Measurements from ENCODE around the gene CMPK1.

The CMPK1 gene

DNA sequence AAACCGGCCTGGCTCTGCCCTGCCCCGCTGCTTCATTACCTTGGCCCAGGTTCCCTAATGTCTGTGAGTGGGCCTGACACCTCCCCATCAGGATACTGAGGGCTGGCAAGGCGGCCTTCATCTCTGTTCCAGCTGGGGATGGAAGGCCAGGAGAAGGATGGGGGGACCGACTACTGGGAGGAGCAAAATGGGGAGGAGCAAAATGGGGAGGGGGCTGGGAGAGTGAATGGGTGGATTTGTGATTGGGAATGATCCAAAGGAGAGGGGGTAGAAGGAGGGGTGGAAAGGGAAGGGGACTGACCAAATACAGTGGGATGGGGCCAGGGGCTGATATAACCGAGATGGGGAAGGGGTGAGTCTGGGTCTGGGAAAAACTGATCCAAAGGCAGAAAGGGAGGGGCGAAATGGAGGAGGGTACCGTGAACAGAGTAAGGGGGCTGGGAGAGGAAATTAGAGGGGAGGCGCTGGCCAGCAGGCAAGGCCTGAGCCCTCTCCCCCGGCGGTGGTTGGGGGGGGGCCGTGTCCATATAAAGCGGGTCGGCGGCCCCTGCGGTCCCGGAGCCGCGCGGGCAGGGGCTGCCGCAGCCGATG is 82.2 kb downstream of the CMPK1 start, which contains the start of gene FOXE3:
TSS of gene FOXE3 (plus strand) at position 558 of the 591 bp plus-strand sequence. CDS start at position 589, 31 bp downstream.
- no peak for DNase-seq (ENCODE audit: insufficient read length, low spot score)
- FAIRE-seq: no peak
- TF ChIP-seq, protein P1, sequence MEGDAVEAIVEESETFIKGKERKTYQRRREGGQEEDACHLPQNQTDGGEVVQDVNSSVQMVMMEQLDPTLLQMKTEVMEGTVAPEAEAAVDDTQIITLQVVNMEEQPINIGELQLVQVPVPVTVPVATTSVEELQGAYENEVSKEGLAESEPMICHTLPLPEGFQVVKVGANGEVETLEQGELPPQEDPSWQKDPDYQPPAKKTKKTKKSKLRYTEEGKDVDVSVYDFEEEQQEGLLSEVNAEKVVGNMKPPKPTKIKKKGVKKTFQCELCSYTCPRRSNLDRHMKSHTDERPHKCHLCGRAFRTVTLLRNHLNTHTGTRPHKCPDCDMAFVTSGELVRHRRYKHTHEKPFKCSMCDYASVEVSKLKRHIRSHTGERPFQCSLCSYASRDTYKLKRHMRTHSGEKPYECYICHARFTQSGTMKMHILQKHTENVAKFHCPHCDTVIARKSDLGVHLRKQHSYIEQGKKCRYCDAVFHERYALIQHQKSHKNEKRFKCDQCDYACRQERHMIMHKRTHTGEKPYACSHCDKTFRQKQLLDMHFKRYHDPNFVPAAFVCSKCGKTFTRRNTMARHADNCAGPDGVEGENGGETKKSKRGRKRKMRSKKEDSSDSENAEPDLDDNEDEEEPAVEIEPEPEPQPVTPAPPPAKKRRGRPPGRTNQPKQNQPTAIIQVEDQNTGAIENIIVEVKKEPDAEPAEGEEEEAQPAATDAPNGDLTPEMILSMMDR (IDR thresholded peaks at IDR 0.05; ENCODE audit: insufficient read depth, missing control alignments): no peak

DNA sequence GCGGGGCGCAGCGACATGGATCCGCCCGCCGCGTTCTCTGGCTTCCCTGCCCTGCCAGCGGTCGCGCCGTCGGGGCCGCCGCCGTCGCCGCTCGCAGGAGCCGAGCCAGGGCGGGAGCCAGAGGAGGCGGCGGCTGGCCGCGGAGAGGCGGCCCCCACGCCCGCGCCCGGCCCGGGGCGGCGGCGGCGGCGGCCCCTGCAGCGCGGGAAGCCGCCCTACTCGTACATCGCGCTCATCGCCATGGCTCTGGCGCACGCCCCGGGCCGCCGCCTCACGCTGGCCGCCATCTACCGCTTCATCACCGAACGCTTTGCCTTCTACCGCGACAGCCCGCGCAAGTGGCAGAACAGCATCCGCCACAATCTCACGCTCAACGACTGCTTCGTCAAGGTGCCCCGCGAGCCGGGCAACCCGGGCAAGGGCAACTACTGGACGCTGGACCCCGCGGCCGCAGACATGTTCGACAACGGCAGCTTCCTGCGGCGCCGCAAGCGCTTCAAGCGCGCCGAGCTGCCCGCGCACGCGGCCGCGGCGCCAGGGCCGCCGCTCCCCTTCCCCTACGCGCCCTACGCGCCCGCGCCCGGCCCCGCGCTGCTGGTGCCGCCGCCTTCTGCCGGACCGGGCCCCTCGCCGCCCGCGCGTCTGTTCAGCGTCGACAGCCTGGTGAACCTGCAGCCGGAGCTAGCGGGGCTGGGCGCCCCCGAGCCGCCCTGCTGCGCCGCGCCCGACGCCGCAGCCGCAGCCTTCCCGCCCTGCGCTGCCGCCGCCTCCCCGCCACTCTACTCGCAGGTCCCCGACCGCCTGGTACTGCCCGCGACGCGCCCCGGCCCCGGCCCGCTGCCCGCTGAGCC is 83.0 kb downstream of the CMPK1 start:
- TF ChIP-seq, protein P1 (IDR thresholded peaks at IDR 0.05; ENCODE audit: insufficient read depth, missing control alignments): no peak
- no peak for FAIRE-seq
- DNase-seq (ENCODE audit: insufficient read length, low spot score): no peak

DNA sequence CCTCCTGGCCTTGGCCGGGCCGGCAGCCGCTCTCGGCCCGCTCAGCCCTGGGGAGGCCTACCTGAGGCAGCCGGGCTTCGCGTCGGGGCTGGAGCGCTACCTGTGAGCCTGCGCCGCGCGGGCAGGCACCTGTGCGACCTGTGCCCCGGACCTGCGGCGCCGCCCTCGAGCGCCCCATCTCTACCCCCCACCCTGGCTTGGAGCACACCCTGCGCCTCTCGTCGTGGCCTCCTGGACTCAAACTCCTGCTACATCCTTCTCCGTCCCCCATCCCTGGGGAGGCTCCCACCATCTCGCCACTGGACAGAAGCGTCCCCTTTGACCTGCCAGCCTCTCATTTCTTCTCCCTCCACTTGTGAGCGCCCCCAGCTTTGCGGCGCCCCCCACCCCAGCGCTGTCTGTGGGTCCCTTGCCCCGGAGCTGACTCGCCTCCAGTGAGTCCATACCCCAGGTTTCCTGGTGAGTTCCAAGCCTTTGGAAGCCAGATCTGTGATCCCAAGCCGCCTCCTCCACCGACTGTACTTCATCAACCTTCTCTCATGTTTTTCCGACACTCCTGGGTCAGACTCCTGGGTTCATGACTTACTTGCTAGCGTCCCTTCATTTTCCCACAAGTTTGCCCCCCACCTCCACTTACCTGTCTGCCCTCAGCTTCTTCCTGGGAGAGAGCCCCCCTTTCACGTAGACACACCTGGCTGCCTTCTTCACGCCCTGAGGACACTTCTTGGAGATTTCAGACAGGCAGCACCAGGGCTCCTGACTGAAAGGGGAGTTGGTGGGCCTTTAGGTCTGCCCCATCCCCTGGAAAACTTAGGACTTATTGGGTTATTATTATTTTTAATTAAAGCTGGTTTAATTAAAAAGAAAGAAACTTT is 83.8 kb downstream of the CMPK1 start:
- TF ChIP-seq, protein P1 (IDR thresholded peaks at IDR 0.05; ENCODE audit: insufficient read depth, missing control alignments): no peak
- FAIRE-seq: no peak
- no peak for DNase-seq (ENCODE audit: insufficient read length, low spot score)

DNA sequence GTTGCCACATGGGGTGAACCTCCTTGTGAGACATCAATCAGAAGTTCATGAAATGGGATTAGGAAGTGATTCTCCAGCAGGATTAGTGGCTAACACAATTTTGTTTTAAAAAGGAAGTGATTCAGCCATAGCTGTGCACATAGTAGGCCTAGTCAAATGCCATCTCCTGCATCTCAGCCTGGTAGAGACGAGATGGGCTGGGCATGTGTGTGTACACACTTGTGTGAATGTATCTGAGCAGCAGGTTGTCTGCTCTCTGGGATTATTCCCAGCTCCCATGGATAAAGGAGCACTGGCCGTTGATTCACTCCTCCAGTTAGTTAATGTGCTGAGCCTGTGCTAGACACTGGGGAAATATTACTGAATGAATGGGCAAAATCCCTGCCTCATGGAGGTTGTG is 84.5 kb downstream of the CMPK1 start:
- FAIRE-seq (no peak), DNase-seq (ENCODE audit: insufficient read length, low spot score) (no peak)
- TF ChIP-seq, protein P1 (IDR thresholded peaks at IDR 0.05; ENCODE audit: insufficient read depth, missing control alignments): no peak

DNA sequence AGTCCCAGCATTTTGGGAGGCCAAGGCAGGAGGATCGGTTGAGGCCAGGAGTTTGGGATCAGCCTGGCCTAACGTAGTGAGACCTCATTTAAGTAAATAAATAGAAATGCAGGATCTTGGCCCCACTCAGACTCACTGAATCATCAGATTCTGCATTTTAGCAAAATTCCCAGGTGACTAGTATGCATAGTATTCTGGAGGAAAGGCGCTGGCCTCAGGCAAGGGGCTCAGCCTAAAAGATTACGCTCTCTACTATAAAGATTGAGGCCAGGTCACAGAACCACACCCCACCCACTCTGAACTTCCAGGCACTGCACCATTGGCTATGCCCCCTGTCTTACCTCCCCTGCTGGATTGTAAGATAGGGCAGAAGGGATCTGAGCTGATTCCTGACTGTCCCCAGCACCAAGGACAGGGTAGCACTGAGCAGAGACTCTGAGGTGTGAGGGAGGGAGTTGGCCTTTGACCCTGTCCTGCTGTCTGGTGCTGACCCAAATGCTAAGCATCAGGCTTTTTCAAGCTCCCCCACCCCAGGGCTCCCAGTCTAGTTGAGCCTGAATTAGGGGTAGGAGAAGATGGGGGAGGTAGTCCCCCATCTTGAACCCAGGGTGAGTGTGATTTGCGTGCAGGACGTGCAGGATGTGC is 85.2 kb downstream of the CMPK1 start:
- no peak for DNase-seq (ENCODE audit: insufficient read length, low spot score)
- TF ChIP-seq, protein P1 (IDR thresholded peaks at IDR 0.05; ENCODE audit: insufficient read depth, missing control alignments): no peak
- no peak for FAIRE-seq

DNA sequence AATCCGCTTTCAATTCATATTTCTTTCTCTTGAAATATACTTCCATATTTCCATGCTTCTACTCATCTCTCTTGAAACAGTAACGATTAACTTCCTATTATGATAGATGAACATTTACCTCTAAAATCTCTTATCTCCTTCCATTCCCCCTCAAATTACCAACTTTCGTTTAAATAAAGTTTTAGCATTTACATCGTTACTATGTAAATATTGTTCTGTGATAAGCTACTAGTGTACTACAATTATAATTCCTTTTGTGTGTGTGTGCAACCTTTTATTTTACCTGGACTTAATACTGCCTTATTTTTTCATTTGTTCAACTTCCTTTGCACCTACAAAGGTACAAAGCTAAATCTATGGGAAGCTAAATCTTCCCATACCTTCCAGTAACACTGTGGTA is 87.0 kb downstream of the CMPK1 start:
- FAIRE-seq (no peak), DNase-seq (ENCODE audit: insufficient read length, low spot score) (no peak)
- TF ChIP-seq, protein P1 (IDR thresholded peaks at IDR 0.05; ENCODE audit: insufficient read depth, missing control alignments): no peak

All from D721Med (cell line).